ENCODE data around the gene ARL15. TPM values are rescaled to one million over a fixed set of nuclear protein-coding genes. Genes with fewer than 3 reads are reported as not detected.

The ARL15 gene
- total RNA-seq, 1 donor from 2014 or later: 28.9 TPM

DNA sequence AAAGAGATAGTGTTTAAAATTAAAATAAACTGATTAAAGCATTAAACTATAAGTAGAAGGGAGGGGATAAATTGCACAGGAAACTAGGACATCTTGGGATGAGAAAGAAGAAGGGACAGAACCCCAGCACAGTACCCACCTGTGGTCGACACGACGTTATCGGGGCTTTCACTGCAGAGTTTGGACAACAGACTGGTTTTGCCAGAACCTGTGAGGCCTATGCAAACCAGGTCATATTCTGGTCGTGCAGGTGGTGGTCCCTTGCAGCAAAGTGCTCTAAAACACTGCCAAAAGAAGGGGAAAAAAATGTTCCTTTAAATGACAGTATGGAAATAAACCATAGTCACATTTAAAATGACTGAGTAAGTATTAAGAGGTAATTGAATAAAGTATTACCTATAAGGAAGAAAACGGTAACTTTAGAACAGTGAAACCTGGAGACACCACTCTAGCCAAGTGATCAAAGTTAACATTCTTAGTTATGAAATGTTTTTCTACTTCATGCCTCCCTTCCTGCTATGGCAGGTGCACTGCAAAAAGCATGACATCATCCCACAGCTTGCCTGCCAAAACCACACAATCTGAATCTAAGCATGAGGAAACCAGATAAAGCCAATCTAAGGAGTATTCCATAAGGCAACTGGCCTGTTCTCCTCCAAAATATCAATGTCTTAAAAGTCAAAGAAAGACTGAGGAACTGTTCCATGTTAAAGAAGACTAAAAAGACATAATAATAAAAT is 138.6 kb downstream of the ARL15 start:
- H3K4me1 Mint-ChIP-seq (ENCODE audit: low read depth): peaks cover 5% of the 10 kb centered on the region
- no peak for DNase-seq (ENCODE audit: low spot score, unreplicated experiment)

GRCh38 chr5:54165687-54166086 is 144.7 kb downstream of the ARL15 start:
- DNase-seq (ENCODE audit: low spot score, unreplicated experiment): no peak
- H3K4me1 Mint-ChIP-seq (ENCODE audit: low read depth): no peaks in the 10 kb centered on the region
- H3K36me3 Mint-ChIP-seq (ENCODE audit: insufficient read depth): peaks cover 3% of the 10 kb centered on the region
- H3K9me3 Mint-ChIP-seq (ENCODE audit: low read depth): no peaks in the 10 kb centered on the region
- no peaks in the 10 kb centered on the region for H3K27me3 Mint-ChIP-seq
- H3K4me3 Mint-ChIP-seq (ENCODE audit: low read depth): no peak overlapping the region
- no peak for TF ChIP-seq CTCF (IDR thresholded peaks at IDR 0.05; ENCODE audit: unreplicated experiment)
- H3K27ac Mint-ChIP-seq: no peak overlapping the region

More for the DNA sequence above, 138.6 kb downstream of the ARL15 start:
- no peak overlapping the region for H3K4me3 Mint-ChIP-seq (ENCODE audit: low read depth)
- H3K9me3 Mint-ChIP-seq (ENCODE audit: low read depth): no peaks in the 10 kb centered on the region
- TF ChIP-seq CTCF (IDR thresholded peaks at IDR 0.05; ENCODE audit: unreplicated experiment): no peak
- H3K27ac Mint-ChIP-seq: no peak overlapping the region
- H3K36me3 Mint-ChIP-seq (ENCODE audit: insufficient read depth): no peaks in the 10 kb centered on the region
- H3K27me3 Mint-ChIP-seq: no peaks in the 10 kb centered on the region

DNA sequence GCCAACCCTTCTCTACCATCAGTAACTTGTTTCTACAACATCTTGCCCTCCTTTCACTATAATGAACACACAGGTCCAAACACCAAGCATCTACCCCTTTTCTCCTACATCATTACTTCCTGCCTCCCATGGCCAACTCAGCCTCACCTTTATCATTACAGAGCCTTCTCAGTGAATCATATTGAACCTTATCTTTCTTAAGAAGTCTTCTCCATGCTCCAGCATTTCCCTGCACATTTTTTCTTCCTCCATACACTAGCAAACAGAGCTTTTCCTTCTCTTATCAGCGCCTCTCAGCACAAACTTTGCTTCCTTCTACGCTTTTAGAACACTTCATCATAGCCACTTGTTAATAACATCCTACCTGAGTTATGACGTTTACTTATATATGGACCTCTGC is 148.2 kb downstream of the ARL15 start:
- H3K4me1 Mint-ChIP-seq (ENCODE audit: low read depth): no peaks in the 10 kb centered on the region

DNA sequence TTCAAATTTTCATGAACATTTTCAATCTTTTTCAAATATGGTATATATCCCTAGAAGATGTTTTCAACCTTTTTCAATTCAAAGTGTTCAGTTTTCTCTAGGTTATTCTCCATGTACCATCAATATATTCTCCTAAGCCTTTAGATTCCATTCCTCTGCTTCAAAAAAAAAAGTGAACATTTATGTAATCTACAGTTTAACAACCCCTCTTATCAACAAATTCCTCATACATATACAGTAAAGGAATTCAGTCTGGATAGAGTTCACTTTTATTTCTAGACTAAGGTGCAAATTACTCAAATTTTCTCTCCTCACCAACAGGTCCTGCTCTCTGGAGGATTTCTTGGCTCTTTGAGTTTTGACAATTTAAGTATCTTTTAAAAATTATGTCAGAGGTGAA is 150.0 kb downstream of the ARL15 start:
- no peak for DNase-seq (ENCODE audit: low spot score, unreplicated experiment)
- Mint-ChIP-seq H3K4me3 (ENCODE audit: low read depth) (no peak overlapping the region), H3K36me3 (ENCODE audit: insufficient read depth) (peaks cover 3% of the 10 kb centered on the region), H3K27ac (no peak overlapping the region), H3K27me3 (no peaks in the 10 kb centered on the region), H3K9me3 (ENCODE audit: low read depth) (no peaks in the 10 kb centered on the region), H3K4me1 (ENCODE audit: low read depth) (no peaks in the 10 kb centered on the region)
- no peak for TF ChIP-seq CTCF (IDR thresholded peaks at IDR 0.05; ENCODE audit: unreplicated experiment)

More for the DNA sequence above, 148.2 kb downstream of the ARL15 start:
- no peaks in the 10 kb centered on the region for H3K9me3 Mint-ChIP-seq (ENCODE audit: low read depth)
- H3K27ac Mint-ChIP-seq: no peak overlapping the region
- no peaks in the 10 kb centered on the region for H3K27me3 Mint-ChIP-seq
- no peak for DNase-seq (ENCODE audit: low spot score, unreplicated experiment)
- H3K4me3 Mint-ChIP-seq (ENCODE audit: low read depth): no peak overlapping the region
- no peak for TF ChIP-seq CTCF (IDR thresholded peaks at IDR 0.05; ENCODE audit: unreplicated experiment)
- H3K36me3 Mint-ChIP-seq (ENCODE audit: insufficient read depth): peaks cover 4% of the 10 kb centered on the region

DNA sequence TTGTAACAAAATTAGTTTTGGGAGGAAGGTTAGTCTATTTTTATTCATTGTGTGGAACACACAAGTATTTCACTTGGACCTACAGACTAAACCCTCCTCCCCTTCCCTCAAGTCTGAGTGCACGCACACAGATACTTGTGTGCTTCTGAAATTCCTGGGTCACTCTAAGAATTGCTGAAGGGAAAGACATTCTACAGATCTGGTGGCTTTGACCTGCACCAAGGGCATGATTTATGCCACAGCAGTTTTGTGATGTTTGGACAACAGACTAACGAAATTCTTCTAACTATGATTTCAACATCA is 150.5 kb downstream of the ARL15 start:
- no peak for TF ChIP-seq CTCF (IDR thresholded peaks at IDR 0.05; ENCODE audit: unreplicated experiment)
- H3K27ac Mint-ChIP-seq: no peak overlapping the region
- peaks cover 2% of the 10 kb centered on the region for H3K36me3 Mint-ChIP-seq (ENCODE audit: insufficient read depth)
- no peaks in the 10 kb centered on the region for H3K27me3 Mint-ChIP-seq
- DNase-seq (ENCODE audit: low spot score, unreplicated experiment): no peak
- no peaks in the 10 kb centered on the region for H3K9me3 Mint-ChIP-seq (ENCODE audit: low read depth)
- H3K4me1 Mint-ChIP-seq (ENCODE audit: low read depth): no peaks in the 10 kb centered on the region
- no peak overlapping the region for H3K4me3 Mint-ChIP-seq (ENCODE audit: low read depth)
